HL-60 (cell line): ENCODE data around the gene CADM2.

ENCODE experiments used
- CTCF ChIP-seq: IDR thresholded peaks from one replicate; pipeline ENCODE4 v1.5.1; 2011; ENCODE audit warnings: low read length, control low read depth, inconsistent platforms; ENCODE audit not compliant: insufficient read depth
- POLR2AphosphoS5 ChIP-seq: IDR thresholded peaks from 2 replicates; pipeline ENCODE4 v1.6.1; 2012; ENCODE audit warnings: low read depth
- REST ChIP-seq: IDR thresholded peaks from 2 replicates; pipeline ENCODE4 v1.6.1; 2012; ENCODE audit warnings: low read depth; ENCODE audit not compliant: insufficient replicate concordance

- TF ChIP-seq CTCF (no peak), POLR2AphosphoS5 (no peak), REST (no peak)
Observed at GRCh38 chr3:84961011-84961410, 2.2 kb downstream of the CADM2 start.
